Dermis microvascular lymphatic vessel endothelial cell (primary cell): ENCODE data around the gene LRIG1. TPM values are rescaled to one million over a fixed set of nuclear protein-coding genes. Genes with fewer than 3 reads are reported as not detected.

Experiments used
- DNase-seq, 2 donors: peaks; one replicate each; pipeline versions ENCODE4 v3.0.0 to v3.0.0-alpha.2; 2010; ENCODE audit warnings: low read depth in 2 of 2
- total RNA-seq: library from RNA; depleted of rRNA; stranded (reverse); fragments of >200 nt; gene quantifications from 2 replicates; pipeline ENCODE4 v1.2.1, GENCODE V29; 2014

Gene LRIG1
- total RNA-seq, 1 donor from 2014 or later: 35.3 TPM

DNA sequence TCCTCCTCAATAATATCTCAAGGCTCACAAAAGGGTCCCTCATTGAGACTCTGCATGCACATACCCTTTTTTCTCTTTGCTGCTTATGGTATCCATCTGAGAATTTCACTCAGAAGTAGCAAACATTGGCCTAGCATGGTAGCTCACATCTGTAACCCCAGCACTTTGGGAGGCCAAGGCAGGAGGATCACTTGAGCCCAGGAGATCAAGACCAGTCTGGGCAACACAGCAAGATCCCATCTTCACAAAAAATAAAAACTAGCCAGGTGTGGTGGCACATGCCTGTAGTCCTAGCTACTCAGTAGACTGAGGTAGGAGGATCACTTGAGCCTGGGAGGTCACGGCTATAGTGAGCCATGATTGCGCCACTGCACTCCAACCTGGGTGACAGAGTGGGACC lies 11.7 kb downstream of the LRIG1 start:
- no peak for DNase-seq

DNA sequence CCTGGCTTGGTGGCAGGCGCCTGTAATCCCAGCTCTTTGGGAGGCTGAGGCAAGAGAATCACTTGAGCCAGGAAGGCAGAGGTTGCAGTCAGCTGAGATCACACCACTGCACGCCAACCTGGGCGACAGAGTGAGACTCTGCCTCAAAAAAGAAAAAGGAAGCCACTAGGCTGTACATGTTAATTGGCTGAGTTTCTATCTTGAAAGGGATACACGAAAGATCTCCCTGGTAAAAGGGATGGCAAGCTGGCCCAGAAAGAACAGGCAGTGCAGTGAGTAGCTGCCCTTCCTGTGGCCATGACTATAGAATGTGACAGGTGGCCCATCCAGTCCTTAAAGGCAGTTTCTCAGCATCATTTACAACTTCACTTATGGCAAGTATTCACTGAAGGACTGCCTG lies 12.3 kb downstream of the LRIG1 start:
- no peak for DNase-seq

DNA sequence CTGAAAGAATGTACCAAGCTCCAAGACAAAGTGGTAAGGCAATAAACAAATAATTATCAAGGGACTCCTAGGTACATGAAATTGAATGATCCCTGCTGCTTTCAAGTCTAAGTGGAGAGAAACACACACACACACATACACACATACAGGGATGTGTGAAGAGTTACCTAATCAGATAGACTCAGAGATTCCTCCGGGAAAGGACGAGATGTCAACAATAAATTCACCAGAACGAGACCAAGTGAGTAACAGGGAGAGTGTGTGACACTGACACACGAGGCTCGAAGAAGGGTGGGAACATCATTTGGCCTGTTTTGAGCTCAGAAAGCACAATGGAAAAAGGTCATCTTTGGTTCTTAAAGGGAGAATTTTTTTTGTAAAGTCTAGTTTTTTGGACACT lies 13.4 kb downstream of the LRIG1 start:
- DNase-seq: no peak

DNA sequence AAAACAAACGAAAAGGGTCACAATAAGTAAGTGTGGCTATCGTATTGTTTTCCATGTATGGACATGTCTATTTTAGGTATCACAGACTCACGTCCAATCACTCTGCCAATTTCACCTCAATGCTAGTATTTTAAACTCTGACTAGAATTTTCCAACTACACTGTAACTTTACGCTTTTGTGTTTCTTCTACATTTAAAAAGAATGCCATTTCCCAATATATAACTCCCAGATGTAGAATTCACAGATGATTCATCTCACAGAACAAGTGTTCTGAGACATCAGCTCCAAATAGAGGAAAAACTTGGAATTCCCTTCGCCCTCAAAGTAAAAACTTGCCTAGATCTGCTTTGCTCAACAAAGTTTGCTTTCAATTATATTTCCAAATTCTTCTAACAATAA lies 14.2 kb downstream of the LRIG1 start:
- peak; percentile 51 to 71 for DNase-seq

DNA sequence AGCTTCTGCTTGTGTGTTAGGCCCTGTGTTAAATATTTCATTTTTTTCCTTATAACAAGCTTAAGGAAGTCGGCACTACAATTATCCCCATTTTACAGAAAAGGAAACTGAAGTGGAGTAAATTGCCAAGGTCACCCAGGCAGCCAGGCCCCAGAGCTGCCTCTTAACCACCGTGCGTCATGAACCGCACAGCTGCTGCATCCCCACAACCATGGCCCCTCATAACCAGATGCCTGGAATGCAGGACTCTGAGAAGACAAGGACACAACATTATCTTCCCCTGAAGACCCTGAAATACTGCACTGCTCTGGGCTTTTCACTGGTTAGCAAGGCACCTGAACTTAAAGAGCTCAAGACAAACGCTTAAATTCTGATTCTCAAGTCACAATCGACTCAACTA lies 14.6 kb downstream of the LRIG1 start:
- no peak for DNase-seq

DNA sequence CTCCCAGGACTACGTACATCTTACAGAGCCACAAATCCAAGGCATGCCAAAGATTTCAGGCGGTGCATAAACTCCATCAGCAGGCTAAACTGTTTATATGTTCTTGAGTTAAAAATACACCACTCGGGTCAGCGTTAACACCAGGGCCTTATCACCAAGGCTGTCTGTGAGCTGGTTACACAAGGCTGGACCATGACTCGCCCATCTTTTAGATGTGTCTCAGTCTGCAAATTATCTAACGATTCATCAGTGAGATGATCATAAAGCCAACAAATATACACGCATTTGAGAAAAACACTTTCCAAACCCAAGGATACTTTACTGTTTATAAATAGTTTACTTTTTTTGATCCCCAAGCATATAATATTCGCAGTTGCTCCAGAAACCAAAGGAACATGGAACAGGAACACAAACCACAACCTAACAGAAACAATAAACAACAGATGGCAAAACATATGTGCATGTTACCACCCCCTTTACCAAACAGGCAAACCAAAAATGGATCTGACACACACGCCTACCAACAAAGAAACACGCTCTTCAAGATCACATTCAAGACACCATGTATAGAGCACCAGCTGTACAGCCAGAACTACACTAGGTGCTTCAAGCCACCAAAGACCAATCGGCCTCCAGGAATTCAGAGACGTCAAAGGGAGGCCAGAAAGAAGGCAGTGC lies 15.4 kb downstream of the LRIG1 start:
- DNase-seq: no peak

DNA sequence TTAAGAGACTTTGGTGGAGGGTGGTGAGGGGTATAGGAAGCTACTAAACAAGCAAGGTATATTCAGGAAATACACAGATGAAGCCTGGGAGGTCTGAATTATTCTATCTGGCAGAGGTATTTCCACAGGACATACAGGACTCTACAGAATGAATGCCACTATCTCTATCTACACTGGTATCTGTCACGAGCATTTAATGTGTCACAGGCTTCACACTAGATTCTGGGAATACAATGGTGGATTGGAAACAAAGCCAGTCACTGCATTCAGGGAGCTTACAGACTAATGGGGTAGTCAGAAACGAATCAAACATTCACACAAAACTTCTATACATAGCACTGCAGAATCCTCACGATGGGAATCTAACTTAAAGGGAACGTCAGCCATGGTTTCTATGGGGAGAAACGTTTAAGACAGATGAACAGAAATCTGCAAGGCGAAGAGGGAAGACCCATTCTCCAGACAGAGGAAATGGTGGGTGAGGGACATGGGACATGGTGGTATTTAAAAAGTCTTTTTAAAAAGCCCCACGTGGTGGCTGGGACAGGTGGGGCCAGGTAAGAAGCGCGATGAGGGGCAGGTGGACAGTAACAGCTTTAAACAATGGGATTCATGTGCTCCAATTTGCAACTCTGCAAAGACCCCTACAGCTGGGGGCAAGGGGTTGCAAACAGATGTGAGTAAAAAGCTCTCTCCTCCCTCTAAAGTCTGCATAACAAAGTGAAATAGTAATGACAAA lies 16.5 kb downstream of the LRIG1 start:
- DNase-seq: no peak

DNA sequence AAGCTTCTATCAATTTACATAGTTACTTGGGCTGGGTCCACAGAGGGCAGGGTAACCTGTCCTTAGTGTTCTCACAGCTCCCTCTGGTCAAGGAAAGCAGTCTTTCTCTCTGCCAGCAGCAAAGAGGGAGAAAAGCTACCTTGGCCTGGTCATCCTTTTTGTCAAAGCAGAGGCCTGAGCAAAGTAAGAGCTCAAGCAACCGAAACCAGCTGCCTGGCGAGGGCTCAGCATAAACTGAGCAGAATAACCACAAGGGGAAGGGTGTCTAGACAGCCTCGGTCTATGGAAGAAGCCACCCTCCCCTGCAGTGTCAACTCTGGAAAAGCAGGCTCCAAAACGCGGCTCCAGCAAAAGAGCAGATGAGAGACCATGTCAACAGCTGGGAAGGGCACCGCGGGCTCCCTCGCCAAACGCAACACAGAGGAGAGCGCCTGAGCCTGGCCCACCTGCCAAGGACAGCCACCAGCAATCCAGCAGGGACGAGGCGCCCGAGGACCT lies 17.4 kb downstream of the LRIG1 start:
- DNase-seq: no peak

DNA sequence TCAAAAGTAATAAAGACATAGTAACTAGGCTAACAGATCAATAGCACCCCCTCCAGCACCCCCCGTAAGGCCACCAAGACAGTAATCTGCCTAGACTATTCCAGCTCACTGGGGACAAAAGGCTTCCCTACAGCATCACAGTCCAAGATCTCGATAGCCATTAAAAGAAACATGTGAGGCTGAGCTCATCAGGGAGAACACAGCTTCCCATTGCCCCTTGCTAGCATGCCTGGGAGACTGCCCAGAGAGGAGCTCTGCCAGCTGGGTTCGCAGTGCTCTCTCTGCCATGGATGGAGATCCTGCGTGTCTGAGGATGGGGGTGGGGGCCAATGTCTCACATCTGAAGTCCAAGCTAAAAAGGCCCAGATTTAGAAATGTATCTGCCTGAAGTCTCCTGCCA lies 17.8 kb downstream of the LRIG1 start:
- peak in 1 of 2 donors; percentile 39 for DNase-seq

DNA sequence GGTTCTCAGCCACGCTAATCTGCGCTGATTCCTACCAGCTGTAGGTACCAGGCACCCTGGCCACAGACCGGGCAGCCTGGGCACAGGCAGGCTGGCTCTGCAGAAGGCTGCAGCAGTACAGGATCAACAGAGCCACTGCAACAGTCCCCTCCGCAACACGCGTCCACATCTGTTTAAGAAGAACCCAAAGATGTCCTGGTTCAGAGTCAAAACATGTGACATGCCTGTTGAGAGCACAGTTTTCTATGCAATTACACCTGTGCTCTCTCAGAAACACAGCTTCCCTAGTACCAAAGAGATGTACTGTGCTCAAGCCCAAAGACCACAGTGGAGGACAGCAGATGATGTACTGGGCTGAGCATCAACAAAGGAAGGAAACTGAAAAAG lies 18.8 kb downstream of the LRIG1 start:
- DNase-seq: no peak

DNA sequence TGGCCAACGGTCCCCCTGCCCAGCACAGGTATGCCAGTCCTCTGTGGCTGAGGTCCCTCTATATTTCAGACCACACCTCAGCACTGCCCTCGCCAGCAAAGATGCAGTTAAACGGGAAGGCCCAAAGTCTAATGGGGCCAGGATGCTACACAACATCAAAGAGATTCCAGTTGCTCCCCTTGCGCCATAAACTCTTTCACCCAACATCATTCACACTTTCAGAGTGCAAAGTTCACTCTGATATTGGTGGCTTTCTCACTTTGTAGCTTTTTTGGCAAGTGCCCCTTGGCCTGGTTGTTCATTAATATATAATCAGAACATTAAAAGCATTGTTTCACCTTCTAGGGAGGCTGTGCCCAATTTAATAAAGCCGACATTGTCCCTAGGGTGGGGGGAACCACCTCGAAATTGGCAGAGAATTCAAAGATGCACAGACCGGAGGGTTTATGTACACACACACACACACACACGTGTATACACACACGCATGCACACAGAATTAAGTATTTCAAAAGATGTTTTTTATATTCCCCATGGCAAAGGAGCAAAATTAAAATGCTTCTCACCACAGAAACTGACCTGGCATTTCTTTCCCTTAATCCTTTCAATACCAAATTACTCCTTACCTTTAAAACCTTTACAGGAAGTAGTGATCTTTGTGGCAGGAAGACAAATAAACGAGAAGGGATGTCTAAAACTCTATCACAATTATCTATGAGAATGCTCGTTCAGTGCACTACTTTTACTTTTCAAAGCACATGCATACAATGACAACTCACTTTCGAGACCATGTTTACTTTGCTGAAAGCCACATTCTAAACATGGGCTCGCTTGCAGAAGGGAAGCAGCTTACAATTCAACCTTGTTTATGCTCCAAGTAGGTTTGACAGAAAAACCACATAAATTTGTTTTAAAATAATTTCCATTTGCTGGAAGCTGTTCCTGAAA lies 19.5 kb downstream of the LRIG1 start:
- DNase-seq: no peak

DNA sequence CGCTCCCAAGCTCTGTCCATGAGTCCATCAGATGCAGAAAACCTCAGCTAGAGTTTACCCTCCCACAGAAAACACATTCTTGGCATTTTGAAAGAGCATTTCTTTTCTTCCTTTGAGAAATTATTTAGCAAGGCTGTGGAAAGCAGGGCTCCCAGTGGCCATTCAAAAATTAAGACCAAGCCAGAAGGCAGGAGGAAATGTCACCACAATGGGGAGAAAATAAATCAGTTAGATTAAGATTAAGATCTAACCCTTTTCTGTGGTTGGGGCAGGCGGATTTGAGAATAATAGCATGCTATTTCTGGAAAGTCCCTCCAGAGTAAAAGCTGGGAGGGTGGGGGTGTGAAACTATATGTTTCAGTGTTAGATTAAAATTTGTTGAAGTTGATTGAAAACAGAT lies 20.2 kb downstream of the LRIG1 start:
- DNase-seq: peak in 1 of 2 donors; percentile 59

DNA sequence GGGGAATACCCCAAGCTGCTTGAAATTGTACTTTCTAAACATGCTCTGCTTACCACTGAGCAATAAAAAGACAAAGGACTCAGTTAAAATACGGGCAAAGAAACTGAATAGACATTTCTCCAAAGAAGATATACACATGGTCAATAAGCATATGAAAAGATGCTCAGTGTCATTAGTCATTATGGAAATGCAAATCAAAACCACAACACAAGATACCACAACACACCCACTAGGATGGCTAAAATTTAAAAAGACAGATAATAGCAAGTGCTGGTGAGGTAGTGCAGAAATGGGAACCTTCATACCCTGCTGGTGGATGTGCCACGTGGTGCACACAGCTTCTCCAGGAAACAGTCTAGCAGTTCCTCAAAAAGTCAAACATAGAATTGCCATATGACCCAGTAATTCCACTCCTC lies 21.3 kb downstream of the LRIG1 start:
- no peak for DNase-seq

DNA sequence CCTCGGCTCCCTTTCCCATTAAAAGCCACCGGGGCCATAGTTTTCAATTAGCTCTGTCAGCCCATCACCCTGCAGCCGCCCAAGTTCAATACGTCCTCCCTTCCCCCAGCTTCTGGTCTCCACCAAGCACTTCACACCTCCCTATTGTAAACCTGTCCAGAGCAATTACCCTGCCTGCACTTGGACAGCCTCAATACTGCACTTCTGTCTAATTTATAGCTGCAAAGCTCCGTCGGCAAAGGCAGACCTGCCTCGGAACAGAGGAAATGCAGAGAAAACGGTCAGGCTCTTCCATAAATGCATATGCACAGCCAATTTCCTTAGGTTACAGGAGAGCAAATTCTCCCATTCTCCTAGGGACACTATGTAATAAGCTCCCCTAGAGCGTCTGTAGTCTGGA lies 21.9 kb downstream of the LRIG1 start:
- no peak for DNase-seq

DNA sequence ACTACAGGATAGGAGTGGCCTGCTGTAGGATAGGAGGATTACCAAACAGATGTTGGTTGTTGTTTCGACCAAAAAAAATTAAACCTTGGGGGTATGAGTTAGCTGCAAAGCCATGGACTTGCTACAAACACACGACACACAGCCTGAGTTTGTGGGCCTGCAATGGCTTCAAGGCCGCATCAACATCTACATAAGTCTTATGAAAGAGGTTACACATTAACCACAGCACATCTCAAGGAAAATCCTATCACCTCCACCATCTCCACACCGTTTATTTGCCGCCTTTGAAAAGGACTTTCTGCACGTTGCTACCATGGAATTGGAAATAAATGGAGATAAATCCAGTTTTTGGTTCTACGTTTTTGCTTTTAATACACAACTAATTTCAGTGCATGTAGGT lies 23.0 kb downstream of the LRIG1 start:
- DNase-seq: no peak

DNA sequence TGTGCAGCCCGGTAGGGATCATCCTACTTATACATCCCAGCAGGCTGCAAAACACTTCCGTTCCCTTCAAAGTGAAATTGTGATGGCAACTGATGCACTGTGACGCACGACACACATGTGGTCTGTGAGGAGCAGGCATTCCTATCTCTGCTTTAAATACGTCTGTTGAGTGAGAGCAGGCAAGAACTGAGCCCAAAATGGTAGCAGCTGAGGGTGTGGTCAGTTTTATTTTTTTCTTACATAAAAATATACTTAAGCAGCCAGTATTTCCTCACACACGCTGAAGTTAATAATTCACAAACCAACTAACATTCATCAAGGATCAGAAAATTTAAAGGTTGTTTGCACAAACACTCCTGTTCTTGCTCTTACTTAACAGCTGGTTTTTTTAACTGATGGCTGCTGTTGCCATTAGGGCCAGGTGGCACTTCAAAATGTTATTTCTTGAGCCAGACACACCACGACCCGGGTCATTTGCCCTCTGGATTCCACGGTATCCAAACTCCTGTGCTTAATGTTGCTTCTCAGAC lies 23.9 kb downstream of the LRIG1 start:
- DNase-seq: no peak

DNA sequence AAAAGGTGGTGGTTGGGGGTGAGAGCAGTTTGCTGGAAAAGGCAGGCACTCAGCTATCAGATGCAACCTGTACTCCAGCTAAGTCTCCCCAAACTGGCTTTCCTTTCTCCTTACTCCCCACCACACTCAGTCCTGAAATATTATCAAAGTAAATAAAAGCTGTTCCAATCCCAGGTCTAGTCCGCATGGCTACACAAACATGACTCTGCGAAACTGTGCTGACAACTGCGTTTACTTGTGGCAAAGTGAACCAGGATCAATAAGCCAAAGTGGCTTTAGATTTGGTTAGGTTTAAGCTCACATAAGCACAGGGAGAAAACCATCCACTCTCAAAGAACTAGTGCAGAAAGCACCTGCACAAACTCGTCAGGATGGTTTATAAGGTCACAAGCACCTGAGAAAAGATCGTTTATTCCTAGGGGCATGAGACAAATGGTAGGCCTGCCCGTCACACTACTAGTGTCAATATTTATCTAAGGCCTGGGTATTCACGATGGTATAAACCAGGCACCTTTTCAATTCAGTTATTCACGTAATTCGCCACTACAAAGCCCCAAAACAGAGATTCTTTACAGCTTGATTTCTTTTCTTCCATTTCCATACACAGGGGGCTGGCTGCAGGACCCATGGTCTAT lies 25.3 kb downstream of the LRIG1 start:
- no peak for DNase-seq

DNA sequence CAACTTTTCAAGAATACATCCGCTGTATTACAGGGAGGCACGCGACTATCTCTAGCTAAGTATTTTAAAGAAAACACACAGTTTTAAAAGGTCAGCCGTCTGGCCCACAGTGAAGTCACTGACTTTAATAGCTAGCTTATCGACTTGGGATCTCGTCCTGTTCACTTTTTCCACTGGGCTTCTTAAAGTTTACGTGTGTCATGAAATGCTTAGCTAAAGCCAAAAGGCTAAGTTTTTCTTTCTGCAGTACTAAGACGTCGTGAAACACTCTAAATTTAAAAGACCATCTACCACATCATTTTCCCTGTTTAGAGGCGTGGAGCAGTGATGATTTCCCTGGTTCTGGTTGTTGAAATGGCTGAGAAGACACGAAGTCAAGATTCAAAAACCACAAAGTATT lies 27.1 kb downstream of the LRIG1 start:
- peak in 1 of 2 donors; percentile 86 for DNase-seq

DNA sequence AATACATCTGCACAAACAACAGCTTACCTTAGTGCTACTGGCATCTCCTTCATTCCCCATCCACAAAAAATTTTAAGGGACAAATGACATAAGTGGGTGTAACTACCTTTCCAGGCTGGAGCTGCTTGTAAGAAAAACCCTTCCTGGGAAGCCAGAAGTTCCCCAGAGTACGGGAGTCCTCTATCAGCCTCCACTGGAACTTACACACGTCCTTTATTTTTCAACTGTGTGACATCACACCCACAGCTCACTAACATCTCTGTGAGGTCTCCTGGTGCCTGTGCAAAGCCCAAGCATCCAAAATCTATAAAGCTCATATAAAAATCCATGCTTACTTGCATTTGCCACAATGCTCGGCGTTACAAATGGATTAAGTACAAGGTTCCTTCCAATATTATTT lies 27.6 kb downstream of the LRIG1 start:
- peak in 1 of 2 donors; percentile 63 for DNase-seq

DNA sequence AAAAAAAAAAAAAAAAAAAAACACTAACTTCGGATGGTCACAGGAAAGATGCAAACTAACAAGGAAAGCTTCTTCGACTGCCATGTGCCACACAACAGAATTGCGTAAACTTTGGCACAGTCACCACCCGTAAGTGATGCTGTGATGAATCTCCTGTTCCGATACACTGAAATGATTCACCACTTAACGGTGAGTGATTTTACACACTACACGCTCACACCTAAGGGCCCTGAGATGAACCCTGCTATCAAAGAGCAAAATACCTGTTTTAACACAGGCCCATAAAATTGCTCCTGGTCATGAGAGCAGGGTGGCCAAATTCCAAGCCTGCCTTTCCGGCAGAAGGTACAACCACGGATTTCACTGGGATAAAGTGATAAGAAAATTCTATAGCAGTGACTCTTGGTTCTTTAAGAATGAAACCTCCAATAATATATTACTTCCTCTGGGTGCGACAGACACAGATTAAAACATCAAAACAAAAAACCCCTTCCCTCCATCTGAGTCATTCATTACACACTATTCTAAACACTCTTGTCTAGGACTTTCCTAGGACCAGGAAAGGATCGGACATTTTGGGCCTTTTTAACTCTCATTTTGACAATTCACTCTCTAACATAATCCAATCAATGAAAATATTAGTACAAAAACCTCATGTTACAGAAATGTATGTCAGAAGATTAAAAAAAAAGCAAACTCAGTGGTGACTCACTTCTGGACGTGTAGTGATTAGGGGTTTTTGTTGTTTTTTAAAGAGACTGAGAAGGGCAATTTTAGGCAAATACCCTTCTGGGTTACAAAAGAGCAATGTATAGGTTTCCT lies 28.3 kb downstream of the LRIG1 start:
- peak; percentile 84 to 92 for DNase-seq
